Natural killer cell (primary cell): Measurements from ENCODE around the gene NIPBL. TPM values are rescaled to one million over a fixed set of nuclear protein-coding genes. Genes with fewer than 3 reads are reported as not detected.
A peak's percentile ranks its signal among the peaks of the same experiment; 100 is the strongest.

Source experiments
- ATAC-seq, 3 donors: fragments of 150-1000 bp in 2 of 3; fragments of 200-7000 bp in 1 of 3; cut with Tn5 transposase; 1 replicate in 1 of 3; 2 replicates in 2 of 3; pipeline ENCODE4 v1.10.0; 2021; ENCODE audit warnings: mild to moderate bottlenecking in 2 of 3, moderate library complexity in 2 of 3
- DNase-seq, 2 donors: peaks; one replicate each; pipeline versions ENCODE4 v3.0.0 to v3.0.0-alpha.2; 2013 to 2021; ENCODE audit warnings: mixed read lengths in 1 of 2
- H3K27ac ChIP-seq: one replicate; pipeline ENCODE4 v1.5.1; 2013; ENCODE audit warnings: mild to moderate bottlenecking, low read length
- H3K27me3 ChIP-seq: one replicate; pipeline ENCODE4 v1.6.1; 2013; ENCODE audit warnings: low read length; ENCODE audit not compliant: control insufficient read depth, insufficient read depth
- H3K36me3 ChIP-seq: one replicate; pipeline ENCODE4 v1.6.1; 2013; ENCODE audit warnings: low read length; ENCODE audit not compliant: control insufficient read depth, insufficient read depth
- H3K4me1 ChIP-seq: one replicate; pipeline ENCODE4 v1.6.1; 2013; ENCODE audit warnings: low read length; ENCODE audit not compliant: control insufficient read depth, insufficient read depth
- H3K4me3 ChIP-seq: one replicate; pipeline ENCODE4 v1.5.1; 2013; ENCODE audit warnings: low read length
- H3K9me3 ChIP-seq: one replicate; pipeline ENCODE4 v1.6.1; 2013; ENCODE audit warnings: low read length; ENCODE audit not compliant: control insufficient read depth, insufficient read depth
- H3K27ac Mint-ChIP-seq, 2 donors: one replicate each; pipeline ENCODE4 v1.8.0; 2022; ENCODE audit warnings: mild to moderate bottlenecking in 2 of 2, mixed read lengths in 2 of 2, moderate library complexity in 1 of 2
- H3K27me3 Mint-ChIP-seq, 2 donors: one replicate each; pipeline ENCODE4 v1.8.0; 2022; ENCODE audit warnings: low read depth in 2 of 2, mixed read lengths in 2 of 2
- H3K36me3 Mint-ChIP-seq: one replicate; pipeline ENCODE4 v1.8.0; 2022; ENCODE audit warnings: mixed read lengths
- H3K4me1 Mint-ChIP-seq, 2 donors: one replicate each; pipeline ENCODE4 v1.8.0; 2022; ENCODE audit warnings: mixed read lengths in 2 of 2
- H3K4me3 Mint-ChIP-seq: one replicate; pipeline ENCODE4 v1.8.0; 2022; ENCODE audit warnings: mild to moderate bottlenecking, moderate library complexity, mixed read lengths
- H3K9me3 Mint-ChIP-seq, 2 donors: one replicate each; pipeline ENCODE4 v1.8.0; 2022; ENCODE audit warnings: mixed read lengths in 2 of 2
- CTCF ChIP-seq: fragments of 200-600 bp; IDR thresholded peaks from one replicate; pipeline ENCODE4 v1.8.0; 2022; ENCODE audit warnings: antibody characterized with exemption
- WGBS: methylation state at CpG from one replicate; pipeline ENCODE4 v1.1.7; 2013; ENCODE audit warnings: missing lambda C conversion rate; ENCODE audit not compliant: insufficient coverage; 5-methylcytosine and 5-hydroxymethylcytosine counted together
- intact Hi-C: fragments of 100-400 bp; cut with micrococcal nuclease; formaldehyde crosslinking; loops from one replicate; pipeline ENCODE4 v1.14.2; 2022
- total RNA-seq, 4 donors: library from RNA; stranded (reverse); fragments of 120-200 nt in 1 of 4; gene quantifications; one replicate each; pipeline versions ENCODE4 v1.2.3 to v1.2.4, GENCODE V29; 2013 to 2022

Gene NIPBL
- total RNA-seq, 3 donors from 2014 or later (not counting 1 experiment from before 2014, with no cell fraction given) = 137 to 153 (median 145) TPM

GRCh38 chr5:36943584-36943983 is 67.0 kb downstream of the NIPBL start:
- DNase-seq (no peak), ATAC-seq (no peak)
- no peaks in the 10 kb centered on the region for H3K36me3 Mint-ChIP-seq
- peak overlapping the region; percentile 0 to 29 for H3K27ac Mint-ChIP-seq
- Histone ChIP-seq H3K27ac (no peak overlapping the region), H3K9me3 (no peaks in the 10 kb centered on the region), H3K4me1 (peaks cover 2% of the 10 kb centered on the region), H3K36me3 (no peaks in the 10 kb centered on the region), H3K27me3 (no peaks in the 10 kb centered on the region), H3K4me3 (no peak overlapping the region)
- H3K9me3 Mint-ChIP-seq = no peaks in the 10 kb centered on the region
- no peak for TF ChIP-seq CTCF
- no peaks in the 10 kb centered on the region for H3K27me3 Mint-ChIP-seq
- WGBS = 85% methylated on average over 1 of the region's 1 CpG
- H3K4me1 Mint-ChIP-seq = peaks cover 43 to 54% of the 10 kb centered on the region in 2 donors
- no peak overlapping the region for H3K4me3 Mint-ChIP-seq
- intact Hi-C loops = loop anchor here (5.0 kb wide), 2 partner anchors 66 to 206 kb away; partner anchors contain the start of gene NIPBL

GRCh38 chr5:36944024-36944423 is 67.5 kb downstream of the NIPBL start:
- 95% methylated on average over 2 of the region's 2 CpGs for WGBS
- no peak overlapping the region for H3K4me3 Mint-ChIP-seq
- intact Hi-C loops = loop anchor here (5.0 kb wide), 2 partner anchors 67 to 207 kb away; partner anchors contain the start of gene NIPBL
- H3K27ac ChIP-seq = no peak overlapping the region
- no peak for TF ChIP-seq CTCF
- ATAC-seq (no peak), DNase-seq (no peak)
- peaks cover 38 to 51% of the 10 kb centered on the region in 2 donors for H3K4me1 Mint-ChIP-seq
- H3K27me3 Mint-ChIP-seq = no peaks in the 10 kb centered on the region
- no peaks in the 10 kb centered on the region for H3K36me3 ChIP-seq
- H3K4me3 ChIP-seq = no peak overlapping the region
- H3K9me3 Mint-ChIP-seq = no peaks in the 10 kb centered on the region
- H3K27me3 ChIP-seq = no peaks in the 10 kb centered on the region
- peaks cover 2% of the 10 kb centered on the region for H3K4me1 ChIP-seq
- H3K27ac Mint-ChIP-seq = peak overlapping the region; percentile 0 to 29
- no peaks in the 10 kb centered on the region for H3K36me3 Mint-ChIP-seq
- H3K9me3 ChIP-seq = no peaks in the 10 kb centered on the region

- Histone ChIP-seq H3K27ac (no peak overlapping the region), H3K4me1 (no peaks in the 10 kb centered on the region), H3K36me3 (no peaks in the 10 kb centered on the region), H3K4me3 (no peak overlapping the region), H3K27me3 (no peaks in the 10 kb centered on the region), H3K9me3 (no peaks in the 10 kb centered on the region)
- Mint-ChIP-seq H3K36me3 (no peaks in the 10 kb centered on the region), H3K9me3 (no peaks in the 10 kb centered on the region), H3K27me3 (no peaks in the 10 kb centered on the region), H3K4me1 (peaks cover 35 to 49% of the 10 kb centered on the region in 2 donors), H3K27ac (no peak overlapping the region), H3K4me3 (no peak overlapping the region)
- DNase-seq (peak in 1 of 2 donors; percentile 77), ATAC-seq (peak; percentile 37 to 58 (median 43))
- intact Hi-C loops = loop anchor here (5.0 kb wide), 2 partner anchors 67 to 207 kb away; partner anchors contain the start of gene NIPBL
- WGBS = no CpG with 5 or more reads among the region's 4 CpGs
- peak; percentile 79 for TF ChIP-seq CTCF
Measured at GRCh38 chr5:36944607-36945225, 68.1 kb downstream of the NIPBL start.

- Histone ChIP-seq H3K27me3 (no peaks in the 10 kb centered on the region), H3K4me1 (no peaks in the 10 kb centered on the region), H3K36me3 (no peaks in the 10 kb centered on the region), H3K27ac (no peak overlapping the region), H3K9me3 (no peaks in the 10 kb centered on the region), H3K4me3 (no peak overlapping the region)
- peaks cover 36 to 53% of the 10 kb centered on the region in 2 donors for H3K4me1 Mint-ChIP-seq
- no peak for ATAC-seq
- no peaks in the 10 kb centered on the region for H3K9me3 Mint-ChIP-seq
- no peak overlapping the region for H3K4me3 Mint-ChIP-seq
- H3K27me3 Mint-ChIP-seq = no peaks in the 10 kb centered on the region
- H3K36me3 Mint-ChIP-seq = no peaks in the 10 kb centered on the region
- no peak for DNase-seq
- no peak for TF ChIP-seq CTCF
- no peak overlapping the region for H3K27ac Mint-ChIP-seq
- intact Hi-C loops = no loop called here
Measured at GRCh38 chr5:36945687-36946086, 69.1 kb downstream of the NIPBL start.
